CD4-positive, CD25-positive, alpha-beta regulatory T cell (primary cell): ENCODE data around the gene TFEC. TPM values are rescaled to one million over a fixed set of nuclear protein-coding genes. Genes with fewer than 3 reads are reported as not detected.

Experiments used
- ATAC-seq, 2 donors: fragments of 150-1000 bp; cut with Tn5 transposase; one replicate each; pipeline ENCODE4 v1.10.0; 2021; ENCODE audit warnings: low read depth in 2 of 2, moderate number of reproducible peaks in 2 of 2, moderate library complexity in 1 of 2
- DNase-seq, 3 donors: peaks; one replicate each; pipeline versions ENCODE4 v3.0.0 to v3.0.0-alpha.2; 2012 to 2022; ENCODE audit warnings: mixed read lengths in 1 of 3
- H3K27ac ChIP-seq: one replicate; pipeline ENCODE4 v1.7.0; 2013; ENCODE audit warnings: mild to moderate bottlenecking, low read length; ENCODE audit not compliant: insufficient read depth, poor library complexity, severe bottlenecking
- H3K27me3 ChIP-seq: one replicate; pipeline ENCODE4 v1.7.0; 2013; ENCODE audit warnings: low read length; ENCODE audit not compliant: control insufficient read depth, insufficient read depth
- H3K36me3 ChIP-seq: one replicate; pipeline ENCODE4 v1.7.0; 2013; ENCODE audit warnings: mild to moderate bottlenecking, low read length, moderate library complexity; ENCODE audit not compliant: control insufficient read depth, insufficient read depth
- H3K4me1 ChIP-seq: 2 replicates; pipeline ENCODE4 v1.7.0; 2013; ENCODE audit warnings: mild to moderate bottlenecking, low read length; ENCODE audit not compliant: insufficient read depth, control insufficient read depth, poor library complexity, severe bottlenecking
- H3K4me3 ChIP-seq: one replicate; pipeline ENCODE4 v1.7.0; 2013; ENCODE audit warnings: low read depth, mild to moderate bottlenecking, low read length, moderate library complexity
- H3K9me3 ChIP-seq, 2 experiments: 1 replicate in 1 of 2; 2 replicates in 1 of 2; pipeline ENCODE4 v1.7.0; 2013; ENCODE audit warnings: low read length in 2 of 2, mild to moderate bottlenecking in 1 of 2, moderate library complexity in 1 of 2; ENCODE audit not compliant: control insufficient read depth in 2 of 2
- H3K27ac Mint-ChIP-seq, 3 donors: one replicate each; pipeline ENCODE4 v1.8.0; 2020 to 2022; ENCODE audit warnings: mild to moderate bottlenecking in 3 of 3, mixed read lengths in 3 of 3, moderate library complexity in 2 of 3
- H3K27me3 Mint-ChIP-seq: one replicate; pipeline ENCODE4 v1.8.0; 2022; ENCODE audit warnings: mild to moderate bottlenecking, mixed read lengths
- H3K36me3 Mint-ChIP-seq: one replicate; pipeline ENCODE4 v1.8.0; 2020; ENCODE audit warnings: mixed read lengths
- H3K4me1 Mint-ChIP-seq, 4 donors: one replicate each; pipeline ENCODE4 v1.8.0; 2020 to 2022; ENCODE audit warnings: mixed read lengths in 4 of 4, mild to moderate bottlenecking in 1 of 4
- H3K4me3 Mint-ChIP-seq, 4 donors: one replicate each; pipeline ENCODE4 v1.8.0; 2020 to 2022; ENCODE audit warnings: mild to moderate bottlenecking in 4 of 4, mixed read lengths in 4 of 4, moderate library complexity in 3 of 4
- H3K9me3 Mint-ChIP-seq, 7 donors: one replicate each; pipeline ENCODE4 v1.8.0; 2020 to 2022; ENCODE audit warnings: mixed read lengths in 7 of 7, mild to moderate bottlenecking in 3 of 7, moderate library complexity in 2 of 7
- polyA plus RNA-seq, 4 donors: library from polyadenylated mRNA; unstranded; fragments of 300-500 nt; fragmentation: Illumina TruSeq; gene quantifications; one replicate each; pipeline ENCODE4 v1.2.3, GENCODE V29; 2021
- total RNA-seq: library from RNA; stranded (reverse); gene quantifications from one replicate; pipeline ENCODE4 v1.2.3, GENCODE V29; 2022

Gene TFEC
- total and polyA plus RNA-seq, 5 donors from 2014 or later, result 1.0 TPM; not detected in 4

DNA sequence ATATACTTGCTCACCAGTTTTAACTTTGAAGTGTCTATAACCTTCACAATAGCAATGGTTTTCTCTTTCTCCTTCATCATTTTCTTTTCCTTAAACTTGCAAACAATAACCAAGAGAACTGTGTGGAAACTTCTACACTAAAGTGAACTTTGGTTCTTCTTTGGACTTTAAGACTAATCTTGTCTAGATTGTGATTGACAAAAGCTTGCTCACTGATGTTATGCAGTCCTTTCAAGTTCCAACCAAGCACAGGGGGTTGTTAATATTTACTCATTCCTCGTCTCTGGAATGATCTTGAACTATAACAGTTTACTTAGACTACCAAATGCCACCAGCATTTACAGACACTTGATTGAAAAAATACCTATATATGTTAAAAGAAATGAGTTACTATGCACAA, 62.4 kb downstream of the TFEC start:
- H3K4me3 Mint-ChIP-seq, result no peak overlapping the region
- no peak for ATAC-seq
- H3K36me3 Mint-ChIP-seq, result no peaks in the 10 kb centered on the region
- H3K27me3 Mint-ChIP-seq, result no peaks in the 10 kb centered on the region
- no peak overlapping the region for H3K4me3 ChIP-seq
- peaks cover 0 to 1% (median 0%) of the 10 kb centered on the region in 7 donors for H3K9me3 Mint-ChIP-seq
- no peaks in the 10 kb centered on the region for H3K9me3 ChIP-seq
- no peak for DNase-seq
- H3K27ac Mint-ChIP-seq, result no peak overlapping the region
- H3K27ac ChIP-seq, result no peak overlapping the region
- no peaks in the 10 kb centered on the region for H3K4me1 ChIP-seq
- H3K4me1 Mint-ChIP-seq, result no peaks in the 10 kb centered on the region
- H3K36me3 ChIP-seq, result no peaks in the 10 kb centered on the region
- no peaks in the 10 kb centered on the region for H3K27me3 ChIP-seq

- Histone ChIP-seq H3K4me1 (no peaks in the 10 kb centered on the region), H3K27me3 (no peaks in the 10 kb centered on the region), H3K9me3 (no peaks in the 10 kb centered on the region), H3K27ac (no peak overlapping the region), H3K4me3 (no peak overlapping the region), H3K36me3 (no peaks in the 10 kb centered on the region)
- Mint-ChIP-seq H3K4me3 (no peak overlapping the region), H3K36me3 (no peaks in the 10 kb centered on the region), H3K4me1 (no peaks in the 10 kb centered on the region), H3K27ac (no peak overlapping the region), H3K27me3 (no peaks in the 10 kb centered on the region), H3K9me3 (peaks cover 0 to 4% (median 0%) of the 10 kb centered on the region in 7 donors)
- DNase-seq, result no peak
- ATAC-seq, result no peak
Measured at GRCh38 chr7:115965796-115966475, 64.6 kb downstream of the TFEC start.

DNA sequence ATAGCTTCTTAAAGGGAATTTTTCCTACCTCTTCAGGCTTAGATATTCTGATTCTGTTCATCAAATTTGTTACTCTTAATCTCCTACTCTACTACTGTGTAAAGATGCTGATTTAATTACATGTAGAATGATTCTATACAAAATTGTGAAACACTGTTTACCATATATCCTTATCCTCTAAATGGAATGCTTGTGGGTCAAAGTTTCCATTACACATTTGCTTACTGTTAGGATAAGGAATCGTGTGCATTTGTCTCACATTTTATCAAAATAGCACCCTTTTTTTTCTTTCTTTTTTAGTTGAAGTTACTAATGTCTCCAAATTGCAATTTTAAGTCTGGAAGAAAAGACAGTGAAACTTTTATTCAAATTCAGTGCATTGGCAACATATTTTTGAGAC, 65.3 kb downstream of the TFEC start:
- Mint-ChIP-seq H3K9me3 (peaks cover 0 to 4% (median 0%) of the 10 kb centered on the region in 7 donors), H3K27ac (no peak overlapping the region), H3K4me1 (no peaks in the 10 kb centered on the region), H3K36me3 (no peaks in the 10 kb centered on the region), H3K4me3 (no peak overlapping the region), H3K27me3 (no peaks in the 10 kb centered on the region)
- Histone ChIP-seq H3K4me3 (no peak overlapping the region), H3K27me3 (no peaks in the 10 kb centered on the region), H3K9me3 (no peaks in the 10 kb centered on the region), H3K36me3 (no peaks in the 10 kb centered on the region), H3K4me1 (no peaks in the 10 kb centered on the region), H3K27ac (no peak overlapping the region)
- DNase-seq (no peak), ATAC-seq (no peak)

- H3K4me1 Mint-ChIP-seq, result no peaks in the 10 kb centered on the region
- H3K36me3 Mint-ChIP-seq, result no peaks in the 10 kb centered on the region
- no peak overlapping the region for H3K4me3 Mint-ChIP-seq
- H3K27me3 ChIP-seq, result no peaks in the 10 kb centered on the region
- H3K27ac Mint-ChIP-seq, result no peak overlapping the region
- no peaks in the 10 kb centered on the region for H3K27me3 Mint-ChIP-seq
- H3K4me3 ChIP-seq, result no peak overlapping the region
- no peak for DNase-seq
- no peaks in the 10 kb centered on the region for H3K9me3 ChIP-seq
- peaks cover 0 to 4% (median under 1%) of the 10 kb centered on the region in 7 donors for H3K9me3 Mint-ChIP-seq
- ATAC-seq, result no peak
- no peak overlapping the region for H3K27ac ChIP-seq
- no peaks in the 10 kb centered on the region for H3K4me1 ChIP-seq
- H3K36me3 ChIP-seq, result no peaks in the 10 kb centered on the region
Measured at GRCh38 chr7:115964799-115965198, 65.8 kb downstream of the TFEC start.

GRCh38 chr7:115962340-115962739, 68.2 kb downstream of the TFEC start:
- Mint-ChIP-seq H3K36me3 (no peaks in the 10 kb centered on the region), H3K9me3 (peaks cover 0 to 4% (median 1%) of the 10 kb centered on the region in 7 donors), H3K27me3 (no peaks in the 10 kb centered on the region), H3K4me1 (no peaks in the 10 kb centered on the region), H3K27ac (no peak overlapping the region), H3K4me3 (no peak overlapping the region)
- ATAC-seq (no peak), DNase-seq (no peak)
- H3K9me3 ChIP-seq, result no peaks in the 10 kb centered on the region
- H3K4me1 ChIP-seq, result no peaks in the 10 kb centered on the region
- no peak overlapping the region for H3K4me3 ChIP-seq
- H3K27me3 ChIP-seq, result no peaks in the 10 kb centered on the region
- H3K36me3 ChIP-seq, result no peaks in the 10 kb centered on the region
- H3K27ac ChIP-seq, result no peak overlapping the region

DNA sequence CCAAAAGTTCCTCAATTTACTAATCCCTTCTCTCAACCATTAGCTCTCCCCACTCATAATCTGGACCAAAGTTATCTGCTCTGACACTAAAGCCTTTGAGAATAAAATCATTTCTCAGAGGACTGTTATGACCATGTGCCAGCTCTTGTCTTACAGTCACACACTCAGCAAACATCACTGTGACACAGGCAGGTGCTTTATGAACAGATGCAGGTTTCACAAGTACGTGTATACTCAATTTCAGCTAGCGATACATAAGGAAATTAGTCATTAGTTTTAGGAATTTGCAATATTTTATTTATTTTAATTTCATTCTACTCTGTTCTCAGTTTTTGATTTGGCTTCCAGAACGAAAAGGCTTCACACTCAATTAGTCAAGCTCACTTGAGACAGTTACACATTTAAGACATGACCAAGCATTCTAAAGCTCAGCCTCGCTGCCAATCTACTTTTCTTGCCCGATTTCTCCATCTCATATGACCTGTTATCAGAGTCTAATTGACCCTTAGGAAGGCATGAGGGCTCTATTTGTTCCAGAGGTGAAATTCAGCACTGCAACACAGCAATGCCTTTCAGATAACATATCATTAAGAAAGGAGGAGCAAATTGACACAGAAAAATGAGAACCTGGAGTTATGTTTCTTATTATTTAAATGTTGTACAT, 76.8 kb downstream of the TFEC start:
- H3K4me1 ChIP-seq, result no peaks in the 10 kb centered on the region
- H3K27me3 ChIP-seq, result no peaks in the 10 kb centered on the region
- H3K9me3 Mint-ChIP-seq, result peaks cover 0 to 3% (median 0%) of the 10 kb centered on the region in 7 donors
- ATAC-seq (no peak), DNase-seq (no peak)
- H3K4me1 Mint-ChIP-seq, result no peaks in the 10 kb centered on the region
- no peak overlapping the region for H3K4me3 Mint-ChIP-seq
- H3K27ac Mint-ChIP-seq, result no peak overlapping the region
- H3K9me3 ChIP-seq, result no peaks in the 10 kb centered on the region
- H3K27ac ChIP-seq, result no peak overlapping the region
- H3K36me3 Mint-ChIP-seq, result no peaks in the 10 kb centered on the region
- H3K27me3 Mint-ChIP-seq, result no peaks in the 10 kb centered on the region
- no peak overlapping the region for H3K4me3 ChIP-seq
- H3K36me3 ChIP-seq, result no peaks in the 10 kb centered on the region

DNA sequence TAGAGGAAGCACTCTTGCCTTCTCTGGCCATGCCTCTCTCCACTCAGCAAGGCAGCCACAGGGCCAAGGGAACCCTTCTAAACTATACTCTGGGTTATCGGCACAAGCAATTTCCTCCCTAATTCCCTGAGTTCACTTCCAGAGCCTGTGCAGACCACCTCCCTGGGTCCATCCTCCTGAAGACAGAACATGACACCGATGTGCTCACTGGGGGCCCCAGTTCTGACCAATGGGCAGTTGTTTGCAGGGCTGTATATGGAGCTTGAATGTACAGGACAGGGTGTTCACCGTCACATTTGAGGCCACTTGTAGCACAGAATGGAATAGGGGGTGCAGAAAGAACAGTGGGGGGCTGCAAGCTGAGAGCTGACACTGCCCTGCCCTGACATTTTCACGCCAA, 77.7 kb downstream of the TFEC start:
- Histone ChIP-seq H3K36me3 (no peaks in the 10 kb centered on the region), H3K4me3 (no peak overlapping the region), H3K27me3 (no peaks in the 10 kb centered on the region), H3K27ac (no peak overlapping the region), H3K9me3 (no peaks in the 10 kb centered on the region), H3K4me1 (no peaks in the 10 kb centered on the region)
- Mint-ChIP-seq H3K9me3 (peaks cover 0 to 3% (median 0%) of the 10 kb centered on the region in 7 donors), H3K36me3 (no peaks in the 10 kb centered on the region), H3K4me3 (no peak overlapping the region), H3K27me3 (no peaks in the 10 kb centered on the region), H3K27ac (no peak overlapping the region), H3K4me1 (no peaks in the 10 kb centered on the region)
- DNase-seq (no peak), ATAC-seq (no peak)

DNA sequence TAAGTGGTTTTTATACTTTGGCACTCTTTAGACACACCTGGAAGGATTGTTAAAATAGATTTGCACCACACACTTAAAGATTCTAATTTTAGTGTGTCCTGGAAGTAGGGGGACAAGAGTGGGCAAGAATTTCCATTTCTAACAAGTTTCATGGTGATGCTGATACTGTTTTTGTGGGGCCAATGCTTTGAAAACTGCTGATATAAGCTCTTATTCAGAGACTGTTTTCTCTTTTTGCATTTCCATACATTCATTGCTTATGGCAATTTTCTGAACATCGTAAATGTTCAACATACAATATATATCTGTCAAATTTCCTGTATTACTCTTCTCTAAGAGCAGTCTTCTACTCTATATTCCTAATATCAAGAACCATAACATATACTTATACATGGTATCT, 79.0 kb downstream of the TFEC start:
- Histone ChIP-seq H3K27me3 (no peaks in the 10 kb centered on the region), H3K27ac (no peak overlapping the region), H3K4me3 (no peak overlapping the region), H3K9me3 (no peaks in the 10 kb centered on the region), H3K36me3 (no peaks in the 10 kb centered on the region), H3K4me1 (no peaks in the 10 kb centered on the region)
- Mint-ChIP-seq H3K27ac (no peak overlapping the region), H3K9me3 (peaks cover 0 to 4% (median 0%) of the 10 kb centered on the region in 7 donors), H3K36me3 (no peaks in the 10 kb centered on the region), H3K27me3 (no peaks in the 10 kb centered on the region), H3K4me1 (no peaks in the 10 kb centered on the region), H3K4me3 (no peak overlapping the region)
- no peak for DNase-seq
- ATAC-seq, result no peak
